ENCODE results near the gene SLC22A1. TPM values are rescaled to one million over a fixed set of nuclear protein-coding genes. Genes with fewer than 3 reads are reported as not detected.

The SLC22A1 gene
- total RNA-seq, 2 donors from 2014 or later = 0.74 to 2.3 TPM

DNA sequence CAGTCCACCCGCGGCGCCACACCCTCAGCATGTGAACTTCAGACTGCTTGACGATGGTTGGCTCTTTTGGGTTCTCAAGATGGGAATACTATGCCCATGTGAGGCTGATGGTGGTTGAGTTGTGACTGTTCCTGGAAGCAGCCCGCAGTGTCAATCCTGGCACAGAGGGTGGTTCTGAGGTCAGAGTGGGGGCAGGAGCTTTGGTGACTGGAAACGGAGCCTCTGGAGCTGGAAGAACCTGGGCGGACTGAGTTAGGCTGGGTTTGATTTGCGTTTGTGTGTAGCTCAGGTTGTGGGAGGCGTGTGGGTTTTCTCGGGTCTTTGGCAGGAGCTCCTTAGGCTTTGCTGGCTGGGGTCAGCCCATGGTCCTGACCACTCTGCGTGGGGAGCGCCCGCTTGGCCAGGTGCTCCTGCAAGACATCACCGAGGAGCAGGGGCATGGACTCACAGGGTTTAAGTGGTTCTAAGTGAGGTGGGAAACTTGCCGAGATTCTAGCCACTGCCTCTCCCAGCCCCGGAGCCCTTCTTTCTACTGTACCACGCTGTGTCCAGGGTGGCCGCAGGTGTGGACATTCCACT, 37.3 kb upstream of the SLC22A1 start:
- TF ChIP-seq, protein P1, sequence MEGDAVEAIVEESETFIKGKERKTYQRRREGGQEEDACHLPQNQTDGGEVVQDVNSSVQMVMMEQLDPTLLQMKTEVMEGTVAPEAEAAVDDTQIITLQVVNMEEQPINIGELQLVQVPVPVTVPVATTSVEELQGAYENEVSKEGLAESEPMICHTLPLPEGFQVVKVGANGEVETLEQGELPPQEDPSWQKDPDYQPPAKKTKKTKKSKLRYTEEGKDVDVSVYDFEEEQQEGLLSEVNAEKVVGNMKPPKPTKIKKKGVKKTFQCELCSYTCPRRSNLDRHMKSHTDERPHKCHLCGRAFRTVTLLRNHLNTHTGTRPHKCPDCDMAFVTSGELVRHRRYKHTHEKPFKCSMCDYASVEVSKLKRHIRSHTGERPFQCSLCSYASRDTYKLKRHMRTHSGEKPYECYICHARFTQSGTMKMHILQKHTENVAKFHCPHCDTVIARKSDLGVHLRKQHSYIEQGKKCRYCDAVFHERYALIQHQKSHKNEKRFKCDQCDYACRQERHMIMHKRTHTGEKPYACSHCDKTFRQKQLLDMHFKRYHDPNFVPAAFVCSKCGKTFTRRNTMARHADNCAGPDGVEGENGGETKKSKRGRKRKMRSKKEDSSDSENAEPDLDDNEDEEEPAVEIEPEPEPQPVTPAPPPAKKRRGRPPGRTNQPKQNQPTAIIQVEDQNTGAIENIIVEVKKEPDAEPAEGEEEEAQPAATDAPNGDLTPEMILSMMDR (IDR thresholded peaks at IDR 0.05) = no peak
- no peak overlapping the region for H3K9ac ChIP-seq (ENCODE audit: low read depth in 2 of 2, low read length in 2 of 2)
- no peaks in the 10 kb centered on the region for H3K4me1 ChIP-seq
- intact Hi-C loops (cut with DNase I) = loop anchor here (10.0 kb wide), 1 partner anchor 219 kb away; no protein-coding TSS in a partner anchor
- H3K27ac ChIP-seq = peak overlapping the region; percentile 47
- H3K27me3 ChIP-seq = no peaks in the 10 kb centered on the region
- H3K4me3 ChIP-seq = no peak overlapping the region
- H3K9me3 ChIP-seq = no peaks in the 10 kb centered on the region
- H3K36me3 ChIP-seq = peaks cover 11% of the 10 kb centered on the region
- DNase-seq = no peak

DNA sequence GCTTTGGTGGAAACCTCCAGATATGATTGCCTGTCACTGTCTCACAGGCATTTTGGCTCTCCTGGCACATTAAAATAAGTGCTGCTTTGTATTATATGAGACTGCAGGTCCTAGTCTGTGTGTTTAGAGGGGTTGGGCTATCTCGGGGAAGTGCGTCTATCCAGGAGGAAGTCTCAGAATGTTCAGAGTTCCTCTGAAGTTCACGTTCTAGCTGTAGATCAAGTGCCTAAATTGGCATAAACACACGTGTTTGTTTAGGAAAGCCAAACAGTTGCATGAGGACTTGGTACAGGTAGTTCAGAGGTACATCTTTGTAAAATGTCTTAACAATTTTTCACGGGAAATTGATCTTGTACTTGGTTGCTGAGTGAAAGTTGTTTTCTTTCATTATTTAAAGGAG, 36.4 kb upstream of the SLC22A1 start:
- no peaks in the 10 kb centered on the region for H3K9me3 ChIP-seq
- intact Hi-C loops (cut with DNase I) = loop anchor here (10.0 kb wide), 1 partner anchor 220 kb away; no protein-coding TSS in a partner anchor
- H3K4me1 ChIP-seq = peaks cover 4% of the 10 kb centered on the region
- H3K36me3 ChIP-seq = peaks cover 2% of the 10 kb centered on the region
- H3K4me3 ChIP-seq = no peak overlapping the region
- no peak for DNase-seq
- H3K27ac ChIP-seq = peak overlapping the region; percentile 47
- H3K27me3 ChIP-seq = no peaks in the 10 kb centered on the region
- H3K9ac ChIP-seq (ENCODE audit: low read depth in 2 of 2, low read length in 2 of 2) = peak overlapping the region in 1 of 2 donors; percentile 19
- TF ChIP-seq, protein P1 (IDR thresholded peaks at IDR 0.05) = no peak

DNA sequence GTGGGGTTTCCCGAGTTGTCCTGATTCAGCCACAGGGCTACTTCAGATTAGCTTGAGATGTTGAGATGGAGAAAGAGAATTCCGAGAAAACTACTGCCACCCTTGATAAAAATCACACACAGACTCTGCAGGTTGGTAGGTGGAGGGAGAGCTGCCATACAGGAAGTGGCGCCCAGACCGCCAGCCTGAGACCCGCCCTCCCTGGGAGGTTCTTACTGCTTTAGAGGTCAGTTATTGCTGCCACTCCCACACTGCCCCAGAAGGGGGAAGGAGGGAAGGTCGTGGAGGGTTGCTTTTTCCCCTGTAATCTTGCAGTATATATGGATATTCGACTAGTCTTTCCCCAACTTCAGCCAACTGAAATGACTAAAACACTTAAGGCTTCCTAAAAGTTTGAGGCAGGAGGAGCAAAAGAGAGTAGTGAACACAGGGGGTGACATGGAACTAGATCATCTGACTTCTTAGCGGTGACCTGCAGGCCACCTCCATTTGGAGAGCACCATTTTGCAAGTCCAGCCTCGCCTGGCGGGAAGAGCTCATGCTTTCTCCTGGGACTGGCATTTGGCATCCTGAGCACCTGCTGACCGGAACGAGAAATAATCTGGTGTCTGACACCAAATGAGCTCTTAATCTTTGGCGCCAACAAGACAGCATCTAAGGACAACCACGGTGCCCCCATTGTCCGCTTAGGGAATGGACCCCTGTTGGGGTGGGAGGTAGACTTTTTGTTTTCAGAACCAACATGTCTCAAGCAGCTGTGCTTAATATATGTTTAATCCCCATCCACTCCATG, 35.7 kb upstream of the SLC22A1 start:
- TF ChIP-seq, protein P1 (IDR thresholded peaks at IDR 0.05) = no peak
- Histone ChIP-seq H3K27ac (peak overlapping the region; percentile 47), H3K4me1 (peaks cover 5% of the 10 kb centered on the region), H3K4me3 (no peak overlapping the region), H3K36me3 (no peaks in the 10 kb centered on the region), H3K9me3 (no peaks in the 10 kb centered on the region), H3K9ac (ENCODE audit: low read depth in 2 of 2, low read length in 2 of 2) (no peak overlapping the region), H3K27me3 (no peaks in the 10 kb centered on the region)
- intact Hi-C loops (cut with DNase I) = loop anchor here (10.0 kb wide), 1 partner anchor 221 kb away; no protein-coding TSS in a partner anchor
- peak; percentile 80 for DNase-seq

DNA sequence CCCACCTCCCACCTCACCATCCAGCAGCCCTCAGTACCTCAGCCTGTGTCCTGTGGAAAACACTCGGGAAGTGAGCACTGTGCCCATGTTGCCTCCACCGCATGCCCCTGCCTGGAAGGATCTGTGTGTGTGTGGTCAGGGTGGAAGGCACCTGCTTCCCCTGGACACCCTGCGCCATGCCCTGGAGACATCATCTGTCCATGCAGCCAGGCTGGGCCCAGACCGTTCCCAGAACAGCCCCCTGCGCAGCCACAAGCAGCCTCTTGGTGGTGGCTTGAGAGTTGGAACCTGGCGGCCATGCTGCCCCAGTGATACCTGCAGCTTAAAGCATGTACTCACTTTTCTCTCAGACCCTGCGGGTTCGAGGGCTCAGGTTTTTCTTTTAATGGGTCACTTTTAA, 34.9 kb upstream of the SLC22A1 start:
- no peak overlapping the region for H3K4me3 ChIP-seq
- peaks cover 3% of the 10 kb centered on the region for H3K36me3 ChIP-seq
- TF ChIP-seq, protein P1 (IDR thresholded peaks at IDR 0.05) = no peak
- no peaks in the 10 kb centered on the region for H3K27me3 ChIP-seq
- H3K4me1 ChIP-seq = peaks cover 5% of the 10 kb centered on the region
- H3K9ac ChIP-seq (ENCODE audit: low read depth in 2 of 2, low read length in 2 of 2) = no peak overlapping the region
- intact Hi-C loops (cut with DNase I) = loop anchor here (10.0 kb wide), 1 partner anchor 222 kb away; no protein-coding TSS in a partner anchor
- DNase-seq = no peak
- H3K27ac ChIP-seq = no peak overlapping the region
- no peaks in the 10 kb centered on the region for H3K9me3 ChIP-seq

DNA sequence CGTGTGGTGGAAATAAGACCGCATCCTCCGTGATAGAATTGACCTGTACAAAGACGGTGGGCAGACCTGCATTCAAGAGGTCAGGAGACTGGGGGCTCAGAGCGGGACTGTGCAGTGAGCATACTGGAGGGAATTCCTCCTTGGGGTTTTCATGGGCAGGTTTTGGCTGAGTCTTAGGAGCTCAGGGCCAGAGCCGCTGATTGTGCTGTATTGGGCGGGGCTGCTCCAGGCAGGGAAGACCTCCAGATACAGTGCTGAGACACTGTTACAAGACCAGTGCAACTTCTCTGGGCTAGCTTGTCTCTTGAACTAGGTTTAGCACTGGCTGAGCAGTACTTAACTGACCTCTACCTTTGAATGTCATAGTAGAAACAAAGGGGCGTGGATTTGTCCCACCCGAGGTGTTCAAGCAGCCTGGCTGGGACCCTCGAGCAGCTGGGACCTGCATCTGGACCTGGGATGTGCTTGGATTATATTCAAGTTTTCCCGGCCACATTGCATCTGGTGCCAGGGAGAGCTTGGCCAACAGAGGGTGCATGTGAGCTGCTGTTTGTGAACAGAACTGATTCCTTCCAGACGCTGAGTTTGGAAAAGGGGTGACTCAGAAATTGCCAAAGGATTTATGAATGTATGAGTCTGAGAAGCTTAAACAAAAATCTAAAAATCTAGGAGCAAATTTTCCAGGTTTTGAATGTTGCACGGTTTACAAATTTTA, 33.4 kb upstream of the SLC22A1 start:
- Histone ChIP-seq H3K9ac (ENCODE audit: low read depth in 2 of 2, low read length in 2 of 2) (no peak overlapping the region), H3K36me3 (peaks cover 3% of the 10 kb centered on the region), H3K9me3 (no peaks in the 10 kb centered on the region), H3K4me3 (no peak overlapping the region), H3K27me3 (no peaks in the 10 kb centered on the region), H3K4me1 (peaks cover 5% of the 10 kb centered on the region), H3K27ac (no peak overlapping the region)
- intact Hi-C loops (cut with DNase I) = loop anchor here (10.0 kb wide), 1 partner anchor 223 kb away; no protein-coding TSS in a partner anchor
- peak; percentile 79 for DNase-seq
- TF ChIP-seq, protein P1 (IDR thresholded peaks at IDR 0.05) = peak; percentile 60

Data from colonic mucosa (tissue), 4 donors.